Pulmonary artery endothelial cell (primary cell): ENCODE measurements around the gene BMS1. TPM values are rescaled to one million over a fixed set of nuclear protein-coding genes. Genes with fewer than 3 reads are reported as not detected.

Experiments
- total RNA-seq: library from RNA; depleted of rRNA; stranded (reverse); fragments of >200 nt; gene quantifications from 2 replicates; pipeline ENCODE4 v1.2.3, GENCODE V29; 2014

Gene BMS1
- total RNA-seq, 1 donor from 2014 or later, result 28.7 TPM

Other genes starting within 250 kb of the BMS1 start
- 9.2 and 11.3 TPM in 2 replicates for gene ZNF33B, start 144.2 kb upstream of the BMS1 start, total RNA-seq